Kidney epithelial cell (primary cell): Measurements from ENCODE around the gene P2RY10. TPM values are rescaled to one million over a fixed set of nuclear protein-coding genes. Genes with fewer than 3 reads are reported as not detected.

Source experiments
- DNase-seq: peaks from one replicate; pipeline ENCODE4 v3.0.0-alpha.2; 2010; ENCODE audit warnings: low read depth
- H3K27me3 ChIP-seq: 2 replicates; pipeline ENCODE4 v1.6.0; 2011; ENCODE audit warnings: low read length; ENCODE audit not compliant: control insufficient read depth, insufficient read depth
- H3K36me3 ChIP-seq: 2 replicates; pipeline ENCODE4 v1.5.1; 2011; ENCODE audit warnings: low read length; ENCODE audit not compliant: control insufficient read depth, insufficient read depth
- H3K4me3 ChIP-seq: 2 replicates; pipeline ENCODE4 v1.5.1; 2011; ENCODE audit warnings: low read depth, mild to moderate bottlenecking, control low read depth, low read length
- CTCF ChIP-seq: IDR thresholded peaks from 2 replicates; pipeline ENCODE4 v1.5.1; 2011; ENCODE audit warnings: mild to moderate bottlenecking, moderate library complexity, low read length, control low read depth, inconsistent platforms; ENCODE audit not compliant: insufficient read depth, poor library complexity, severe bottlenecking
- total RNA-seq: library from RNA; depleted of rRNA; stranded (reverse); fragments of >200 nt; gene quantifications from 2 replicates; pipeline ENCODE4 v1.2.3, GENCODE V29; 2015

The P2RY10 gene
- total RNA-seq, 1 donor from 2014 or later, result not detected

DNA sequence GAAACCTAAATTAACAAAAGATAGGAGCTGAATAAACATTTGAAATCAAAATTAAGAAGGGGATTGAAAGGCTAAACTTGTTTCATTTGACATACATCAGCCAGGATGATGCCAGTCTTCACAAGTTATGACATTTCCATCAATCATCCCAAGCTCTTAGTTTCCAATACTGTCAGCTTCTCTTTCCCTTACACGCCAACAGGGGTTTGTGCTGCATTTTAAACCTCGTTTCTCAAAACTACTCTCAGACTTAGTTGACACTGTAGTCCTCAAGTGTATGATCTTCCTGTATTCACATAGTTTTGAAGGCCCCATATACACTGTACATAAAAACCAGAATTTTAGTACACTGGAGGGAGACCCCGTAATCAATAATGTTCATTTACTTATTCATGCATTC is 840 bp upstream of the P2RY10 start:
- H3K4me3 ChIP-seq, result no peak overlapping the region
- no peak for DNase-seq
- H3K27me3 ChIP-seq, result no peaks in the 10 kb centered on the region
- TF ChIP-seq CTCF, result no peak
- H3K36me3 ChIP-seq, result no peaks in the 10 kb centered on the region

GRCh38 chrX:78946178-78946931 is 1.2 kb downstream of the P2RY10 start:
- Histone ChIP-seq H3K36me3 (no peaks in the 10 kb centered on the region), H3K27me3 (no peaks in the 10 kb centered on the region), H3K4me3 (no peak overlapping the region)
- no peak for DNase-seq
- no peak for TF ChIP-seq CTCF

- no peak for DNase-seq
- H3K27me3 ChIP-seq, result no peaks in the 10 kb centered on the region
- no peak overlapping the region for H3K4me3 ChIP-seq
- no peak for TF ChIP-seq CTCF
- H3K36me3 ChIP-seq, result no peaks in the 10 kb centered on the region
Measured at GRCh38 chrX:78950009-78950835, 5.0 kb downstream of the P2RY10 start.

DNA sequence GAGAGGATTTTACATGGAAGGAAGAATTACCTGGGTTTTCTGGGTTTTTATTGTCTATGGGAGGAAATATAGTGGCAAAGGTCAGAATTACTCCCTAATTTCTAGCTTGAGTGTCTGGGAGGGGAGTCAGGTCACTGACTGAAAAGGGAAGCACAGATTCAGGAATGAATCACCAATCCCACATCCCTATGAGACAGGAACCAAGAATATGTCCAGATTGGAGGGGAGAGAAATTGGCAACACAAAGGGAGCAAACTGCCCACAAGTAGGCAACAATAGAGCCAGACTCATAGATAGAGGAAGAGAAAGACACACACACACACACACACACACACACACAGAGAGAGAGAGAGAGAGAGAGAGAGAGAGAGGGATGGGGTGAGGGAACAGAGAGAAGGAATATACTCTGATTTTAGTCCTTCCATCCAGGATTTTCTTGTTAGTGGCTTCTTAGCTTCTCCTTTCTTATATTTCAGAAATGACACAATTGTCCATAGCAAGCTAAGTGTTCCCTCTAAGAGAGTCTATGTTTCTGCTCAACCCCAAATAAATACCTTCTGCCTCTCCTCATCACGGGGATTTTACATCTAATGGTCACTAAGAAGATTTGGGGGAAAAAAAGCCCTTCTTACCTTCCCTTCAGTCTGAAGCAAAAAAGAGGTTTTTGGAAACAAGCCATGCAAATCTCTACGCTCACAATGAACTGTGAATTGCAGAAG is 12.0 kb downstream of the P2RY10 start:
- no peak for TF ChIP-seq CTCF
- H3K27me3 ChIP-seq, result no peaks in the 10 kb centered on the region
- no peaks in the 10 kb centered on the region for H3K36me3 ChIP-seq
- H3K4me3 ChIP-seq, result no peak overlapping the region
- DNase-seq, result no peak

- DNase-seq, result no peak
- no peak for TF ChIP-seq CTCF
- H3K36me3 ChIP-seq, result no peaks in the 10 kb centered on the region
- no peaks in the 10 kb centered on the region for H3K27me3 ChIP-seq
- H3K4me3 ChIP-seq, result no peak overlapping the region
Measured at GRCh38 chrX:78957768-78958130, 12.6 kb downstream of the P2RY10 start.
